KMS-11 (cell line): ENCODE measurements around the gene KCNJ5.

Experiments used
- H2AFZ ChIP-seq: fragments of 200-600 bp; sonication (generic); 2 replicates; pipeline ENCODE4 v1.6.1; 2016; ENCODE audit warnings: antibody characterized with exemption, mixed run types, low read depth
- H3K27ac ChIP-seq: fragments of 200-600 bp; sonication (generic); 2 replicates; pipeline ENCODE4 v1.6.1; 2016; ENCODE audit warnings: mild to moderate bottlenecking, mixed run types
- H3K27me3 ChIP-seq: fragments of 200-600 bp; sonication (generic); 2 replicates; pipeline ENCODE4 v1.6.1; 2017; ENCODE audit warnings: mild to moderate bottlenecking, low read depth, mixed run types, moderate library complexity; ENCODE audit not compliant: insufficient read depth
- H3K36me3 ChIP-seq: fragments of 200-600 bp; sonication (generic); 2 replicates; pipeline ENCODE4 v1.6.1; 2017; ENCODE audit warnings: mild to moderate bottlenecking, mixed run types; ENCODE audit not compliant: insufficient read depth
- H3K4me1 ChIP-seq: fragments of 200-600 bp; sonication (generic); 2 replicates; pipeline ENCODE4 v1.6.1; 2016; ENCODE audit warnings: mild to moderate bottlenecking, low read depth, mixed run types; ENCODE audit not compliant: poor library complexity, severe bottlenecking
- H3K4me2 ChIP-seq: fragments of 200-600 bp; sonication (generic); 2 replicates; pipeline ENCODE4 v1.7.0; 2016; ENCODE audit warnings: mild to moderate bottlenecking, mixed run types
- H3K4me3 ChIP-seq: fragments of 200-600 bp; sonication (generic); IDR thresholded peaks from 2 replicates; pipeline ENCODE4 v1.6.1; 2017; ENCODE audit warnings: low read depth, low read length, mixed read lengths; ENCODE audit not compliant: insufficient read depth
- H3K79me2 ChIP-seq: fragments of 200-600 bp; sonication (generic); 2 replicates; pipeline ENCODE4 v1.6.1; 2016; ENCODE audit warnings: low read depth, mixed run types; ENCODE audit not compliant: insufficient read depth
- H3K9ac ChIP-seq: fragments of 200-600 bp; sonication (generic); 2 replicates; pipeline ENCODE4 v1.6.1; 2016; ENCODE audit warnings: mild to moderate bottlenecking, mixed run types
- H4K20me1 ChIP-seq: fragments of 200-600 bp; sonication (generic); 2 replicates; pipeline ENCODE4 v1.6.1; 2016; ENCODE audit warnings: mild to moderate bottlenecking, mixed run types; ENCODE audit not compliant: insufficient read depth
- CTCF ChIP-seq: fragments of 200-600 bp; sonication (generic); conservative IDR thresholded peaks from 2 replicates; pipeline ENCODE4 v1.6.1; 2017; ENCODE audit warnings: low read depth, mild to moderate bottlenecking, antibody characterized with exemption, low read length, moderate library complexity, mixed read lengths

KCNJ5 gene

GRCh38 chr11:128884703-128885338, 6.3 kb upstream of the KCNJ5 start:
- Histone ChIP-seq H3K4me1 (peaks cover 6% of the 10 kb centered on the region), H3K4me3 (no peak overlapping the region), H3K79me2 (no peaks in the 10 kb centered on the region), H3K4me2 (no peak overlapping the region), H4K20me1 (no peaks in the 10 kb centered on the region), H3K27ac (no peak overlapping the region), H3K9ac (no peak overlapping the region), H3K36me3 (no peaks in the 10 kb centered on the region), H2AFZ (no peak overlapping the region), H3K27me3 (no peaks in the 10 kb centered on the region)
- TF ChIP-seq CTCF: peak; percentile 82

GRCh38 chr11:128886406-128887124, 4.6 kb upstream of the KCNJ5 start:
- H3K36me3 ChIP-seq: no peaks in the 10 kb centered on the region
- H3K4me3 ChIP-seq: no peak overlapping the region
- no peak overlapping the region for H2AFZ ChIP-seq
- H3K4me2 ChIP-seq: no peak overlapping the region
- H3K4me1 ChIP-seq: peaks cover 6% of the 10 kb centered on the region
- no peak overlapping the region for H3K27ac ChIP-seq
- H3K27me3 ChIP-seq: no peaks in the 10 kb centered on the region
- no peak for TF ChIP-seq CTCF
- H3K79me2 ChIP-seq: no peaks in the 10 kb centered on the region
- H4K20me1 ChIP-seq: no peaks in the 10 kb centered on the region
- no peak overlapping the region for H3K9ac ChIP-seq

- peaks cover 6% of the 10 kb centered on the region for H3K4me1 ChIP-seq
- H3K27me3 ChIP-seq: no peaks in the 10 kb centered on the region
- H4K20me1 ChIP-seq: no peaks in the 10 kb centered on the region
- H3K9ac ChIP-seq: no peak overlapping the region
- TF ChIP-seq CTCF: no peak
- H3K36me3 ChIP-seq: no peaks in the 10 kb centered on the region
- no peak overlapping the region for H2AFZ ChIP-seq
- no peak overlapping the region for H3K4me2 ChIP-seq
- no peak overlapping the region for H3K27ac ChIP-seq
- H3K4me3 ChIP-seq: no peak overlapping the region
- no peaks in the 10 kb centered on the region for H3K79me2 ChIP-seq
Measured at GRCh38 chr11:128888034-128888985, 2.8 kb upstream of the KCNJ5 start.

- no peaks in the 10 kb centered on the region for H3K79me2 ChIP-seq
- no peak overlapping the region for H3K4me2 ChIP-seq
- H3K9ac ChIP-seq: no peak overlapping the region
- H3K4me3 ChIP-seq: no peak overlapping the region
- H4K20me1 ChIP-seq: no peaks in the 10 kb centered on the region
- no peaks in the 10 kb centered on the region for H3K27me3 ChIP-seq
- TF ChIP-seq CTCF: no peak
- H2AFZ ChIP-seq: no peak overlapping the region
- H3K36me3 ChIP-seq: no peaks in the 10 kb centered on the region
- no peak overlapping the region for H3K27ac ChIP-seq
- no peaks in the 10 kb centered on the region for H3K4me1 ChIP-seq
Measured at GRCh38 chr11:128889657-128890213, 1.4 kb upstream of the KCNJ5 start.
